ENCODE results near the gene FUBP3.

DNA sequence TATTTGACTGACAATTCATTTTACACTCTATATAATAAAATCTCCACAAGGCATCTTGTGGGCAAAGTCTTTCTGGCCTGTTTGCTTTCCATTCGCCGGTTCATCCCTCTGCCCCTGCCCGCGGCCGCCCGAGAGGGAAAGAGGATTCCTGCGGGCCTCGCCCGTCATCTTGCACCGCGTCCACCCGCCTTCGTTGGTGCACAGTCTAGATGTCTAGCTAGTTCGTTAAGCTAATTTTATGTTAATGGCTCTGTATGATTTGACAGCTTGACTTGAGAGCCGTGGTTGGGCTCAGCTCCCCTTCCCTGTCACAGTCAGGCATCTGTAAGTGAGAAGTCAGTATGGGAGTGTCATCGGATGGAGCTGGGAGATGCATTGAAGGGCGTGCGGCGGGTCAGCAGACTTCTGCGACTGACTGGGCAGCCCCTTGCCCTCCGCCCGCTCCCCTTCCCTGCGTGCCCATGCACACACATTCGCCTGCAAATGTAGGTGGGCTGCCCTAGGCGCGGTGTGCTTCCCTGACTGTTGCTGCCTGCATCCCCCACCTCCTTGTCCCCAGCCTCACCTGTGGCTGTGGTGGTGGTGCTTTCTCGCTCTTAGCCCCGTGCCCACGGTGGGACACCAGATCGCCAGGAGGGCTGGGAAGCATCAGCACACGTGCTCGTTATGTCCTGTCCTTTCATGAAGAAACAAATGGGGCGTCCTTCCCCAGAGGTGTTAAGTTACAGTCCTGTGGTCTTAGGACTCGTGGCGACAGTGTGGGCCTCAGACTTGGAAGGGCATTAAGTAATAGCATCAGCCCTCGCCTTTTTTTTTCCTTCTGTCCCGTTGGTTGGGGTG lies 59.1 kb downstream of the FUBP3 start:
- TF ChIP-seq, protein P1, sequence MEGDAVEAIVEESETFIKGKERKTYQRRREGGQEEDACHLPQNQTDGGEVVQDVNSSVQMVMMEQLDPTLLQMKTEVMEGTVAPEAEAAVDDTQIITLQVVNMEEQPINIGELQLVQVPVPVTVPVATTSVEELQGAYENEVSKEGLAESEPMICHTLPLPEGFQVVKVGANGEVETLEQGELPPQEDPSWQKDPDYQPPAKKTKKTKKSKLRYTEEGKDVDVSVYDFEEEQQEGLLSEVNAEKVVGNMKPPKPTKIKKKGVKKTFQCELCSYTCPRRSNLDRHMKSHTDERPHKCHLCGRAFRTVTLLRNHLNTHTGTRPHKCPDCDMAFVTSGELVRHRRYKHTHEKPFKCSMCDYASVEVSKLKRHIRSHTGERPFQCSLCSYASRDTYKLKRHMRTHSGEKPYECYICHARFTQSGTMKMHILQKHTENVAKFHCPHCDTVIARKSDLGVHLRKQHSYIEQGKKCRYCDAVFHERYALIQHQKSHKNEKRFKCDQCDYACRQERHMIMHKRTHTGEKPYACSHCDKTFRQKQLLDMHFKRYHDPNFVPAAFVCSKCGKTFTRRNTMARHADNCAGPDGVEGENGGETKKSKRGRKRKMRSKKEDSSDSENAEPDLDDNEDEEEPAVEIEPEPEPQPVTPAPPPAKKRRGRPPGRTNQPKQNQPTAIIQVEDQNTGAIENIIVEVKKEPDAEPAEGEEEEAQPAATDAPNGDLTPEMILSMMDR (IDR thresholded peaks at IDR 0.05), result no peak
- no peak for TF ChIP-seq POLR2AphosphoS5 (IDR thresholded peaks at IDR 0.05)

Measured in stomach (tissue), 4 donors.